CD14-positive monocyte (primary cell): ENCODE results near the gene BIN1. TPM values are rescaled to one million over a fixed set of nuclear protein-coding genes. Genes with fewer than 3 reads are reported as not detected.
"Not testable (repeated sequence)": the region's sequence is repeated elsewhere in the genome, so short reads cannot be mapped to it uniquely, and the experiment has no call there.

Experiments
- DNase-seq, 3 donors: peaks; one replicate each; pipeline ENCODE4 v3.0.0-alpha.2; 2011 to 2022
- H2AFZ ChIP-seq: 2 replicates; pipeline ENCODE4 v1.6.0; 2012; ENCODE audit warnings: mild to moderate bottlenecking, low read depth, low read length, inconsistent platforms; ENCODE audit not compliant: insufficient read depth, poor library complexity, severe bottlenecking
- H3K27ac ChIP-seq, 2 donors: 1 replicate in 1 of 2; 2 replicates in 1 of 2; pipeline ENCODE4 v1.5.1; 2012 to 2013; ENCODE audit warnings: low read length in 2 of 2, control low read depth in 1 of 2, inconsistent platforms in 1 of 2, low read depth in 1 of 2, mild to moderate bottlenecking in 1 of 2
- H3K27me3 ChIP-seq, 2 donors: one replicate each; pipeline versions ENCODE4 v1.6.0 to v1.6.1; 2011 to 2013; ENCODE audit warnings: low read length in 2 of 2; ENCODE audit not compliant: control insufficient read depth in 2 of 2, insufficient read depth in 2 of 2
- H3K36me3 ChIP-seq, 2 donors: replicated peaks in 1 of 2; 1 replicate in 1 of 2; 2 replicates in 1 of 2; pipeline versions ENCODE4 v1.5.1 to v1.6.1; 2012 to 2013; ENCODE audit warnings: low read length in 2 of 2, control low read depth in 1 of 2, inconsistent platforms in 1 of 2, mild to moderate bottlenecking in 1 of 2; ENCODE audit not compliant: insufficient read depth in 2 of 2, control insufficient read depth in 1 of 2
- H3K4me1 ChIP-seq, 2 donors: 1 replicate in 1 of 2; 2 replicates in 1 of 2; pipeline versions ENCODE4 v1.5.1 to v1.6.1; 2012 to 2013; ENCODE audit warnings: low read length in 2 of 2, control low read depth in 1 of 2, inconsistent platforms in 1 of 2, mild to moderate bottlenecking in 1 of 2, moderate library complexity in 1 of 2; ENCODE audit not compliant: insufficient read depth in 2 of 2, control insufficient read depth in 1 of 2
- H3K4me2 ChIP-seq: replicated peaks from 2 replicates; pipeline ENCODE3; 2012; ENCODE audit warnings: low read length, moderate library complexity, mild to moderate bottlenecking; ENCODE audit not compliant: poor library complexity, severe bottlenecking; ENCODE audit errors: extremely low read depth
- H3K4me3 ChIP-seq, 3 experiments: fragments of 200-600 bp in 1 of 3; sonication (generic) in 1 of 3; replicated peaks in 1 of 3; 1 replicate in 2 of 3; 2 replicates in 1 of 3; pipeline ENCODE4 v1.5.1; 2011 to 2013; ENCODE audit warnings: low read length in 3 of 3, mild to moderate bottlenecking in 3 of 3, control low read depth in 2 of 3, low read depth in 2 of 3, inconsistent platforms in 1 of 3, moderate library complexity in 1 of 3
- H3K79me2 ChIP-seq: 2 replicates; pipeline ENCODE4 v1.6.0; 2012; ENCODE audit warnings: mild to moderate bottlenecking, control low read depth, inconsistent platforms, low read length, moderate library complexity; ENCODE audit not compliant: insufficient read depth
- H3K9ac ChIP-seq: 2 replicates; pipeline ENCODE4 v1.6.0; 2017; ENCODE audit warnings: low read length, mild to moderate bottlenecking; ENCODE audit not compliant: insufficient read depth, poor library complexity, severe bottlenecking
- H3K9me3 ChIP-seq, 2 donors: replicated peaks in 1 of 2; 1 replicate in 1 of 2; 2 replicates in 1 of 2; pipeline versions ENCODE4 v1.5.1 to v1.6.1; 2012 to 2013; ENCODE audit warnings: low read length in 2 of 2, control low read depth in 1 of 2; ENCODE audit not compliant: control insufficient read depth in 1 of 2, insufficient read depth in 1 of 2
- H4K20me1 ChIP-seq: 2 replicates; pipeline ENCODE4 v1.6.0; 2012; ENCODE audit warnings: mild to moderate bottlenecking, low read length, control low read depth, moderate library complexity; ENCODE audit not compliant: insufficient read depth
- H3K27ac Mint-ChIP-seq, 7 donors: one replicate each; pipeline ENCODE4 v1.8.0; 2020; ENCODE audit warnings: mild to moderate bottlenecking in 7 of 7, mixed read lengths in 7 of 7, moderate library complexity in 6 of 7, inconsistent platforms in 2 of 7
- H3K27me3 Mint-ChIP-seq, 3 donors: one replicate each; pipeline ENCODE4 v1.8.0; 2021 to 2022; ENCODE audit warnings: low read depth in 3 of 3, mild to moderate bottlenecking in 3 of 3, mixed read lengths in 3 of 3, moderate library complexity in 3 of 3, inconsistent platforms in 1 of 3
- H3K36me3 Mint-ChIP-seq, 2 donors: one replicate each; pipeline ENCODE4 v1.8.0; 2020; ENCODE audit warnings: mixed read lengths in 2 of 2, inconsistent platforms in 1 of 2, mild to moderate bottlenecking in 1 of 2
- H3K4me1 Mint-ChIP-seq: one replicate; pipeline ENCODE4 v1.8.0; 2020; ENCODE audit warnings: mild to moderate bottlenecking, mixed read lengths
- H3K4me3 Mint-ChIP-seq, 2 donors: one replicate each; pipeline ENCODE4 v1.8.0; 2020; ENCODE audit warnings: mild to moderate bottlenecking in 2 of 2, mixed read lengths in 2 of 2, moderate library complexity in 1 of 2
- H3K9me3 Mint-ChIP-seq, 7 donors: one replicate each; pipeline ENCODE4 v1.8.0; 2020 to 2022; ENCODE audit warnings: mixed read lengths in 7 of 7, mild to moderate bottlenecking in 6 of 7, moderate library complexity in 6 of 7, inconsistent platforms in 2 of 7
- WGBS: methylation state at CpG from one replicate; pipeline ENCODE4 v1.1.5; 2013; ENCODE audit warnings: missing lambda C conversion rate; ENCODE audit not compliant: insufficient coverage; 5-methylcytosine and 5-hydroxymethylcytosine counted together
- intact Hi-C, 2 donors: fragments of 100-400 bp; cut with micrococcal nuclease; formaldehyde crosslinking; loops; one replicate each; pipeline versions ENCODE4 v1.15.0 to v1.15.1; 2023
- polyA plus RNA-seq, 3 donors: library from polyadenylated mRNA; depleted of rRNA in 1 of 3; unstranded in 2 of 3; stranded (reverse) in 1 of 3; fragments of 300-500 nt in 2 of 3; fragments of >200 nt in 1 of 3; fragmentation: Illumina TruSeq in 2 of 3; gene quantifications; 1 replicate in 2 of 3; 2 replicates in 1 of 3; pipeline ENCODE4 v1.2.3, GENCODE V29; 2012 to 2021
- TF ChIP-seq, protein P1 (sequence below): fragments of 200-600 bp; IDR thresholded peaks from one replicate; pipeline ENCODE4 v1.8.0; 2022; ENCODE audit warnings: antibody characterized with exemption, mild to moderate bottlenecking

Gene BIN1
- polyA plus RNA-seq, 3 donors, result 3.4 to 7.5 (median 4.1) TPM

DNA sequence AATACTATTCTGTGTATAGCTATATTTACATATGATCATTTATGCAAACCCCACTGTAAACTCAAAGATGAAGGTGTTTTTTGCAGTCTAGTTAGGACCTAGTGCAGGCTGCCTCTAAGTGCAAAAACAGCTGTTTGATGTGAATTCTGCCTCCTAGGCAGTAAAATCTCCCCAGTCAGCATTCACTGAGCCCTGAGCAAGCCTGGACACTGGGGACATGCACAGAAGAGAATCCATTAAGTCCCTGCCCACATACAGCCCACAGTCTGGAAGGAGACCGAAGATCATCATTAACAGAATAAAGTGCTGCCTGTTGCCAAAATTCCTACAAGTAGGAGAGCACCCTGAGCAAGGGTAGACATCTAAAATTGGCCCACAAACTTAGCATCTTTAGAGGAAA, 14.4 kb upstream of the BIN1 start:
- intact Hi-C loops, result no loop called here
- Histone ChIP-seq H3K27ac (no peak overlapping the region), H2AFZ (no peak overlapping the region), H3K4me1 (no peaks in the 10 kb centered on the region), H4K20me1 (no peaks in the 10 kb centered on the region), H3K9me3 (peaks cover 0 to 6% of the 10 kb centered on the region in 2 donors), H3K36me3 (no peaks in the 10 kb centered on the region), H3K27me3 (no peaks in the 10 kb centered on the region), H3K4me2 (no peak overlapping the region), H3K9ac (no peak overlapping the region), H3K79me2 (no peaks in the 10 kb centered on the region), H3K4me3 (no peak overlapping the region)
- peaks cover 5 to 22% (median 11%) of the 10 kb centered on the region in 7 donors for H3K9me3 Mint-ChIP-seq
- TF ChIP-seq, protein P1, sequence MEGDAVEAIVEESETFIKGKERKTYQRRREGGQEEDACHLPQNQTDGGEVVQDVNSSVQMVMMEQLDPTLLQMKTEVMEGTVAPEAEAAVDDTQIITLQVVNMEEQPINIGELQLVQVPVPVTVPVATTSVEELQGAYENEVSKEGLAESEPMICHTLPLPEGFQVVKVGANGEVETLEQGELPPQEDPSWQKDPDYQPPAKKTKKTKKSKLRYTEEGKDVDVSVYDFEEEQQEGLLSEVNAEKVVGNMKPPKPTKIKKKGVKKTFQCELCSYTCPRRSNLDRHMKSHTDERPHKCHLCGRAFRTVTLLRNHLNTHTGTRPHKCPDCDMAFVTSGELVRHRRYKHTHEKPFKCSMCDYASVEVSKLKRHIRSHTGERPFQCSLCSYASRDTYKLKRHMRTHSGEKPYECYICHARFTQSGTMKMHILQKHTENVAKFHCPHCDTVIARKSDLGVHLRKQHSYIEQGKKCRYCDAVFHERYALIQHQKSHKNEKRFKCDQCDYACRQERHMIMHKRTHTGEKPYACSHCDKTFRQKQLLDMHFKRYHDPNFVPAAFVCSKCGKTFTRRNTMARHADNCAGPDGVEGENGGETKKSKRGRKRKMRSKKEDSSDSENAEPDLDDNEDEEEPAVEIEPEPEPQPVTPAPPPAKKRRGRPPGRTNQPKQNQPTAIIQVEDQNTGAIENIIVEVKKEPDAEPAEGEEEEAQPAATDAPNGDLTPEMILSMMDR, result no peak
- 100% methylated on average over 1 of the region's 1 CpG for WGBS
- H3K27ac Mint-ChIP-seq, result no peak overlapping the region
- no peak for DNase-seq
- H3K27me3 Mint-ChIP-seq, result peaks cover 0 to 5% (median 2%) of the 10 kb centered on the region in 3 donors
- H3K36me3 Mint-ChIP-seq, result no peaks in the 10 kb centered on the region
- no peaks in the 10 kb centered on the region for H3K4me1 Mint-ChIP-seq
- no peak overlapping the region for H3K4me3 Mint-ChIP-seq

DNA sequence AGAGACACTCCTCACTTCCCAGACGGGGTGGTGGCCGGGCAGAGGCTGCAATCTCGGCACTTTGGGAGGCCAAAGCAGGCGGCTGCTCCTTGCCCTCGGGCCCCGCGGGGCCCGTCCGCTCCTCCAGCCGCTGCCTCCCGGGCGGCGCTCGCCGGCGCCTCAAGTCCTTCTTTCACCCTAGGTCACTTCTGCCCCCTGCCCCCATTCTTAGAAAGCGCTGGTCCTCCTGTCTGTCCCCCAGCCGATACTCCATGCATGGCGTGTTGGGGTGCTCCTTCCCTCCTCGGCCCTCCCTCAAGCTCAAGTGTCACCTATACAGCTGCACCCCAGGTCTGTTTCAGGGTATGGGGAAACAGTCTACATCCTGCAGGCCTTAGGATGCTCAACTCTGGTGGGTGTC, 13.5 kb upstream of the BIN1 start:
- H3K9me3 ChIP-seq, H3K27me3 ChIP-seq, H3K79me2 ChIP-seq, H3K4me1 ChIP-seq, H3K36me3 ChIP-seq, H3K27ac Mint-ChIP-seq, H3K4me2 ChIP-seq, H3K27me3 Mint-ChIP-seq, intact Hi-C loops, DNase-seq, H3K4me1 Mint-ChIP-seq, H3K4me3 Mint-ChIP-seq, H4K20me1 ChIP-seq, H3K36me3 Mint-ChIP-seq, H3K4me3 ChIP-seq, H3K27ac ChIP-seq, H3K9ac ChIP-seq, H2AFZ ChIP-seq: not testable (repeated sequence)
- 99% methylated on average over 16 of the region's 20 CpGs for WGBS
- H3K9me3 Mint-ChIP-seq, result peaks cover 5 to 22% (median 11%) of the 10 kb centered on the region in 7 donors
